Measurements from ENCODE around the gene DPP3. TPM values are rescaled to one million over a fixed set of nuclear protein-coding genes. Genes with fewer than 3 reads are reported as not detected.
A peak's percentile ranks its signal among the peaks of the same experiment; 100 is the strongest.
"Not testable (repeated sequence)": the region's sequence is repeated elsewhere in the genome, so short reads cannot be mapped to it uniquely, and the experiment has no call there.

The DPP3 gene, protein sequence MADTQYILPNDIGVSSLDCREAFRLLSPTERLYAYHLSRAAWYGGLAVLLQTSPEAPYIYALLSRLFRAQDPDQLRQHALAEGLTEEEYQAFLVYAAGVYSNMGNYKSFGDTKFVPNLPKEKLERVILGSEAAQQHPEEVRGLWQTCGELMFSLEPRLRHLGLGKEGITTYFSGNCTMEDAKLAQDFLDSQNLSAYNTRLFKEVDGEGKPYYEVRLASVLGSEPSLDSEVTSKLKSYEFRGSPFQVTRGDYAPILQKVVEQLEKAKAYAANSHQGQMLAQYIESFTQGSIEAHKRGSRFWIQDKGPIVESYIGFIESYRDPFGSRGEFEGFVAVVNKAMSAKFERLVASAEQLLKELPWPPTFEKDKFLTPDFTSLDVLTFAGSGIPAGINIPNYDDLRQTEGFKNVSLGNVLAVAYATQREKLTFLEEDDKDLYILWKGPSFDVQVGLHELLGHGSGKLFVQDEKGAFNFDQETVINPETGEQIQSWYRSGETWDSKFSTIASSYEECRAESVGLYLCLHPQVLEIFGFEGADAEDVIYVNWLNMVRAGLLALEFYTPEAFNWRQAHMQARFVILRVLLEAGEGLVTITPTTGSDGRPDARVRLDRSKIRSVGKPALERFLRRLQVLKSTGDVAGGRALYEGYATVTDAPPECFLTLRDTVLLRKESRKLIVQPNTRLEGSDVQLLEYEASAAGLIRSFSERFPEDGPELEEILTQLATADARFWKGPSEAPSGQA
- 10 to 100 TPM; 27.1 to 29.4 TPM for total RNA-seq
- long read RNA-seq, donor 1, partial matches to known transcripts = 6 of 13 reads
- long read RNA-seq, donor 1, other reads (novel, unspliced or antisense) = 2 of 13 reads
- long read RNA-seq, donor 2, transcript DPP3-211 (18 exons, 3,078 nt) = minor isoform, 25 of 106 reads
- long read RNA-seq, donor 2, transcript DPP3-209 (18 exons, 2,974 nt) = major isoform, 37 of 106 reads
- long read RNA-seq, donor 2, partial matches to known transcripts = 18 of 106 reads
- long read RNA-seq, donor 2, other reads (novel, unspliced or antisense) = 26 of 106 reads

DNA sequence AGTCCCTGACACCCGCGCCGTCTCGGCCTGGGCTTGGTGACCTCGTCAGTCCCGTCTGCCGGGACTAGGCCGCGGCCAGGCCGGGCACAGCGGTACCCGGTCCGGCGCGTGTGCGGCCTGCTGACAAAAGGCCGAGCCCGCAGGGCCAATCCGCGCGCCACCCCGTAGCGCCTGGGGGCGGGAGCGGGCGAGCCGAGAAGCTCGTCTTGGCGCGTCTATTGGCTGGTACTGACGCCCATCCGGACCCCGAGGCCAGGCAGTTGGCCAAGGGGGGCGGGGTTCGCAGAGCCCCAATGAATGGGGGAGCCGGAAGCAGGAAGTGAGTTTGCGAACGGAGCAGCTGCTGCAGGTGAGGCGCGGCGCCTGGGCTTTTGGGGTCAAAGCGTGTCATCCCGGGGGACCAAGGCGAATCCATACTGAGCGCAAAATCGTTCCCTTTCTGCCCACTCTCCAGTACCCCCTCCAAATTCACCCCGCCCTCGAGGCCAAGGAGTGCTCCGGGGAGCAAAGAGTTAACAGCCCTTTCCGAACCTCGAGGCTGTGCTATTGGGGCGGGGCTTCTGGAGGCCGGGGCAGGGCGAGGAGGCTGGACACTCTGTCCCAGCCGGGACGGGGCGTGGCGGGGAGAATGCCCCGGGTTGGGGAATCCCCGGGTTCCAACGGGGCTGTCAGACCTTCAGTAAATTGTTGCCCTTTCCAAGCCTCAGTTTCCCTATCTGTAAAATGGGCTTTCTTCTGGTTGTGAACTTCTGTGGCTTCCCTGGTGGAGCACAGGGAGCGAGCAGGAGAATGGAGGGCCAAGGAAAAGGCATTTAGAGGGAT lies at the start of gene DPP3:
DPP3 (plus strand) TSS at position 318 of the 822 bp plus-strand sequence. CDS start 1,767 bp downstream, outside the sequence.
- DNase-seq (ENCODE audit: low spot score) = peak; percentile 99
- intact Hi-C loops (cut with DNase I) = loop anchor here in 1 of 2 donors (2.0 kb wide), 1 partner anchor 182 kb away; no protein-coding TSS in a partner anchor

DNA sequence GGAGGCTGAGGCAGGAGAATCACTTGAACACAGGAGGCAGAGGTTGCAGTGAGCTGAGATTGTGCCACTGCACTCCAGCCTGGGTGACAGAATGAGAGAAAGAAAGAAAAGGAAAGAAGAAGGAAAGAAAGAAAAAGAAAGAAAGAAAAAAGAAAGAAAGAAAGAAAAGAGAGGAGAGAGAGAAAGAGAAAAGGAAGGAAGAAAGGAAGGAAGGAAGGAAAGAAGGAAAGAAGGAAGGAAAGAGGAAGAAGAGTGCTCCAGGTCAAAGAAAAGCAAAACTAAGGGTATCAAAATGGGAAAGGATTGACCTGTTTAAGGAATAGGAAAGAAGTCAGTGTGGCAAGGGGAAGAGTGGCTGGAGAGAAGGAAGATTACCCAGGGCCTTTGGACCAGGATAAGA lies 48.9 kb upstream of the DPP3 start:
- DNase-seq (ENCODE audit: low spot score); intact Hi-C loops (cut with DNase I): not testable (repeated sequence)

DNA sequence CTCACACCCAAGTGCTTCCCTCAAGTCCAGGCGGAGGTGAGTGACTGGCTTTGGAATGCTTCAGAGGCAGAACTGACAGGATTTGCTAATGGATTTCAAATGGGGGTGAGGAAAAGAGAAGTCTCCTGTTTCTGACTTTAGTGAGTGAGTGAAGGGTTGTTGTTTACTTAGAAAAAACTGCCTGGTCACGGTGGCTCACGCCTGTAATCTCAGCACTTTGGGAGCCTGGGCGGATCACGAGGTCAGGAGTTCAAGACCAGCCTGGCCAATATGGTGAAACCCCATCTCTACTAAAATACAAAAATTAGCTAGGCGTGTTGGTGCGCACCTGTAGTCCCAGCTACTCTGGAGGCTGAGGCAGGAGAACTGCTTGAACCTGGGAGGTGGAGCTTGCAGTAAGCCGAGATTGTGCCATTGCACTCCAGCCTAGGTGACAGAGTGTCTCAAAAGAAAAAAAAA lies 48.3 kb upstream of the DPP3 start:
- DNase-seq (ENCODE audit: low spot score); intact Hi-C loops (cut with DNase I): not testable (repeated sequence)

DNA sequence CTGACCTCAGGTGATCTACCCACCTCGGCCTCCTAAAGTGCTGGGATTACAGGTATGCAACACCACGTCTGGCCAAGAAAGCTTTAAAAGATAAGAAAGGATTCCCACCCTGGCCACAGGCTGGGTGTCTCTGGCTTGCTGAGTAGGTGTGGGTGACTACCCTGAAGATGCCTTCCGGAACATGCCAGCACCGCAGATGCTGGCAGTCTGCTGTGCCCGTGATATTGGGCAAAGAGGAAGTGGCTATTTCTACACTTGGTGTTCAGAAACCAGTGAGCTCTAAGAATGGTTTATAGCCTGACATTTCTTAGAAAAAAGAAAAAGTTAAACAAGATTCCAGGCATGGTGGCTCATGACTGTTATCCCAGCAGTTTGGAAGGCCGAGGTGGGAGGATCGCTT lies 47.6 kb upstream of the DPP3 start:
- no peak for DNase-seq (ENCODE audit: low spot score)
- intact Hi-C loops (cut with DNase I) = no loop called here

DNA sequence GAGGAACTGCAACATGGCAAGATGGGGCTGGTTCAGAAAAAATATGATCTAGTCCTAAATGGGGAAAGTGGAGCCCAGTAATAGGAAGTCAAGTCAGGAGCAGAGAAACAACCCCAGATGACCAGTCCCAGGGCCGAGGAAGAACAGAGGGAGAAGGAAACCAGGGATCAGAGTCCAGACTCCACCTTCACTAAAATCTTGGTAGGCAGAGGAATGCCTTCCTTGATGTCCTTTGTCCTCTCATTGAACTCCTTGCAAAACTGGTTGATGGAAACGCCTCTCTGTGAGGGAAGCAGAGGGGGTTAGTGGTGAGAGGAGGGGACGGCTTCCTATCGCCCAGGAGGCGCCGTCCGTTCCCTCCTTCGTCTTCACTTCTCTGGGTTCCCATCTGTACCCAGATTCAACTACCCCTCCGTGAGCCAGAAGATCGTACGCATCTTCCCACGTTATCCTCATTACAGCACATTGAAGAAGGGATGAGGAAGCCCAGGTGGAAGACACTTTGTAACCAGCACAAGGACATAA lies 42.2 kb upstream of the DPP3 start:
- intact Hi-C loops (cut with DNase I) = no loop called here
- DNase-seq (ENCODE audit: low spot score) = no peak

DNA sequence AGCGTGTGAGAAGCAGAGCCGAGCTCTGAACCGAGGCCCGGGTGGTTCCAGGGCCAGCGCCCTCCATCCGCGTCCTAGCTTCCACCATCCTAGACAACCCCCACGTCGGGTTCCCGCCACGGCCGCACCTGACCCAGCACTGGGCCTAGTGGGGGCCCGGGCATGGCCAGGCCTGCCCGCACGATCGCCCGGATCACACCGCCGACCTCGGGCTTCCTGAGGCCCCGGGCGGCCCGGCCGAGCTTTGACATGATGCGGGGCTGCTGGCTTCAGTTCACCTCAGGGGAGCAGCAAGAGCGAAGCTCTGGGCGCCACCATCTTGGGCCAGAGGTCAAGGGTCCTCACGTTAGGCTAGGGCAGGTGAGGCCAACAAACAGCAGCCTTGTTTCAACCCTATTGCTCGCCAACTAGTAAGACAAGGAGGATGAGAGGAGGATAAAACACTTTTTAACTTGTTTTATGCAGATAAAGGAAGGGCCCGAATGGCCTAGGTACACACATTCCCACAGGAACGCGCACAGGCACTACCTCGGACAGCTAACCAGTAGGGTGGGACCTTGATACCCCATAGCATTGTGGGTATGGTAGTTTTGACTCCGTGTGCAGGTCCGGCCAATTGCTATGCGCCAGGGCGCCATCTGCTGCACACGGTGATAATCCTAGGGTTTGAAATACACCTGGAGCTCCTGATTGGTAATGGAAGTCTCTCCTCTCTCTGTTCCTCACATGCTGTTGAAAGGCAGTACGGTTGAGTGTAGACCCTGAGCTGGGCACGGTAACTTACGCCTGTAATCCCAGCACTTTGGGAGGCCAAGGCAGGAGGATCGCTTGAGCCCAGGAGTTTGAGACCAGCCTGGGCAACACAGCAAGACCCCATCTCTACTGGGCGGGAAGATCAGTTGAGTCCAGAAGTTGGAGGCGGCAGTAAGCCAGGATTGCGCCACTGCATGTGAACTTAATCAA lies 41.4 kb upstream of the DPP3 start, which contains the start of gene MRPL11:
MRPL11 (minus strand) TSS at position 345 of the 963 bp plus-strand sequence; CDS start at position 251, 94 bp downstream.
- peak; percentile 95 for DNase-seq (ENCODE audit: low spot score)
- intact Hi-C loops (cut with DNase I) = no loop called here

DNA sequence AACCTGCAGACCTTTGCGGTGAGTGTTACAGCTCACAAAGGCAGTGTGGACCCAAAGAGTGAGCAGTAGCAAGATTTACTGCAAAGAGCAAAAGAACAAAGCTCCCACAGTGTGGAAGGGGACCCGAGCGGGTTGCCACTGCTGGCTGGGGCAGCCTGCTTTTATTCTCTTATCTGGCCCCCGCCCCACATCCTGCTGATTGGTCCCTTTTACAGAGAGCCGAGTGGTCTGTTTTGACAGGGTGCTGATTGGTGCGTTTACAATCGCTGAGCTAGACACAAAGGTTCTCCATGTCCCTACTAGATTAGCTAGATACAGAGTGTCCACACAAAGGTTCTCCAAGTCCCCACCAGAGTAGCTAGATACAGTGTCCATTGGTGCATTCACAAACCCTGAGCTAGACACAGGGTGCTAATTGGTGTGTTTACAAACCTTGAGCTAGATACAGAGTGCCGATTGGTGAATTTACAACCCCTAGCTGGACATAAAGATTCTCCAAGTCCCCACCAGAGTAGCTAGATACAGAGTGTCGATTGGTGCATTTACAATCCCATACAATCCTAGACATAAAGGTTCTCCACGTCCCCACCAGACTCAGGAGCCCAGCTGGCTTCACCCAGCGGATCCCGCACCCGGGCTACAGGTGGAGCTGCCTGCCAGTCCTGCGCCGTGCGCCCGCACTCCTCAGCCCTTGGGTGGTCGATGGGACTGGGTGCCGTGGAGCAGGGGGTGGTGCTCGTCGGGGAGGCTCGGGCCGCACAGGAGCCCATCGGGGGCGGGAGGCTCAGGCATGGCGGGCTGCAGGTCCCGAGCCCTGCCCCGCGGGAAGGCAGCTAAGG lies 39.9 kb upstream of the DPP3 start:
- intact Hi-C loops (cut with DNase I); DNase-seq (ENCODE audit: low spot score): not testable (repeated sequence)

DNA sequence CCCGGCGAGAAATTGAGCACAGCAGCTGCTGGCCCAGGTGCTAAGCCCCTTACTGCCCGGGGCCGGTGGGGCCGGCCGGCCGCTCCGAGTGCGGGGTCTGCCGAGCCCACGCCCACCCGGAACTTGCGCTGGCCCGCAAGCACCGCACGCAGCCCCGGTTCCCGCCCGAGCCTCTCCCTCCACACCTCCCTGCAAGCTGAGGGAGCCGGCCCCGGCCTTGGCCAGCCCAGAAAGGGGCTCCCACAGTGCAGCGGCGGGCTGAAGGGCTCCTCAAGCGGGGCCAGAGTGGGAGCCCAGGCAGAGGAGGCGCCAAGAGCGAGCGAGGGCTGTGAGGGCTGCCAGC lies 39.3 kb upstream of the DPP3 start:
- DNase-seq (ENCODE audit: low spot score); intact Hi-C loops (cut with DNase I): not testable (repeated sequence)

DNA sequence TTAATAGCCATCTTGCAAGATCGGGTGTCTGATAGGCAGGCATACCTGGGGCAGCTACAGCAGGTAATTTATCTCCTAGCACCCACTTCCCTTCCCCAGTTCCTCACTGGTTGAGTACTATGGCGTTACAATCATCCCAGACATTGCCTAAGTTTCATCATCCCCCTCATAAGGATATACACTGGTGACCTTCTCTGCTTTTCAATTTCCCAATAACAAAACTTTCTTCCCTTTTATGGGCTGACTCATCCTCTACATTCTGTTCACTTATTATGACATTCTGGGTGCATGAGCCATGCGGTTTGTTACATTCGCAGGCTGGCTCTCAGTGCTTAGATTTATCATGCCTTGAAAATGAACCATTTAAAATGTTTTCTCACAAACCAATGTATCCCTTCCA lies 36.6 kb upstream of the DPP3 start:
- intact Hi-C loops (cut with DNase I) = no loop called here

DNA sequence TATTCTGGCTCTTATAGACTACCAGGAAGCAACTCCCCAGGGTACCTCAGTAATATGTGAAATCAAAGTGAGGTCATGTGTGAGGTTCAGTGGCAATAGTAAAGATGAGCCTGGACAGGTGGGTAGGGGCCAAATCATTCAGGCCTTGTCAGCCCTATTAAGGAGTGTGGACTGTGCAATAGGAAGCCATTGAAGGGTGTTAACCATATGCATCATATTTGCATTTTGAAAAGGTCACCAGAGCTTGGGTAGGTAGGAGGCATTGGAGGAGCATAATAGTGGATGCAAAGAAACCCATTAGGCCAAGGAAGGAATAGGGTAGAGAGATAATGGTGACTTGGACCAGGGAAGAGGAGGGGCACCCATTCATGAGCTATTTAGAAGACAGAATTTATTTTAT lies 33.2 kb upstream of the DPP3 start:
- intact Hi-C loops (cut with DNase I) = no loop called here
- no peak for DNase-seq (ENCODE audit: low spot score)

More for the DNA sequence above, 36.6 kb upstream of the DPP3 start:
- no peak for DNase-seq (ENCODE audit: low spot score)

DNA sequence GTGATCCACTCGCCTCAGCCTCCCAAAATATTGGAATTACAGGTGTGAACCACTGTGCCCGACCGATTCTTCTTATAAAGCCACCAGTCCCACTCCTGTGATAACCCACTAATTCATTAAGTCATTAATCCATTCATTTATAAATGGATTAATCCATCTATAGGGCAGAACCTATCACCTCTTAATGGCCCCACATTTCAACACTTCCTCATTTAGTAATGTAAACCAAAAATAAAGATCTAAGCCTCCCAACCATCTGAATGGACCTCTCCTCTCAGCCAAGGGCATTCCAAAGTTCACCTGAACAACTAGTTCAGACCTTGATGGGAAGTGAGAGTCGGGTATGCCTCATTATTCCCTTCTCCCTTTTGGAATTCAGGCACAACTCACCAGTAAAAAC lies 31.7 kb upstream of the DPP3 start:
- intact Hi-C loops (cut with DNase I) = no loop called here
- DNase-seq (ENCODE audit: low spot score) = no peak

DNA sequence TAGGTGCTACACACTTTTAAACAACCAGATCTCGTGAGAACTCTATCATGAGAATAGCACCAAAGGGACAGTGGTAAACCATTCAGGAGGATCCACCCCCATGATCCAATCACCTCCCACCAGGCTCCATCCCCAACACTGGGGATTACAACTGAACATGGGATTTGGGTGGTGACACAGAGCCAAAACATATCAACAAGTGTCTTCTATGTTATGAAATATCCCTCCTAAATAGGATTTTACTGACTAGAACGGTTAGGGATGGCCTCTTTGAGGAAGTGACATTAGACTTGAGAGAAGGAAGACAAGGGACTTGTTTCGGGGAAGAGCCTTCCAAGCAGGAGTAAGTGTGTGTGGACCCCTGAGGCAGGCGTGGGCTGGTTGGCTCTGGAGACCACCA lies 29.7 kb upstream of the DPP3 start:
- DNase-seq (ENCODE audit: low spot score) = no peak
- intact Hi-C loops (cut with DNase I) = no loop called here

DNA sequence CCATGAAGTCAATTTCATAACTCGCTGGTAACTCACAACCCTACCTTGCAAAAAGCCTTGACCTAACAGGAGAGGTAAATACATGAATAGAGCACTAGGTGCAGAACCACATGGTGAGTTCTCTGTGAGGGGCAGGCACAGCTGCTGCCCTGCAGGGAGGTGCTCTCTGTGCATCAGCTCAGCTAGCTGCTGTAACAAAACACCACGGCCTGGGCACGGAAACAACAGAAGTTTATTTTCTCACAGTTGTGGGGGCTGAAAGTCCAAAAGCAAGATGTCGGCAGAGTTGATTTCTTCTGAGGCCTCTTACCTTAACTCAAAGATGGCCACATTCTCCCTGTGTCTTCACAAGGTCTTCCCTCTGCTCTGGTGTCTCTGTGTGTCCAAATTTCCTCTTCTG lies 28.6 kb upstream of the DPP3 start:
- intact Hi-C loops (cut with DNase I) = no loop called here
- DNase-seq (ENCODE audit: low spot score) = no peak

DNA sequence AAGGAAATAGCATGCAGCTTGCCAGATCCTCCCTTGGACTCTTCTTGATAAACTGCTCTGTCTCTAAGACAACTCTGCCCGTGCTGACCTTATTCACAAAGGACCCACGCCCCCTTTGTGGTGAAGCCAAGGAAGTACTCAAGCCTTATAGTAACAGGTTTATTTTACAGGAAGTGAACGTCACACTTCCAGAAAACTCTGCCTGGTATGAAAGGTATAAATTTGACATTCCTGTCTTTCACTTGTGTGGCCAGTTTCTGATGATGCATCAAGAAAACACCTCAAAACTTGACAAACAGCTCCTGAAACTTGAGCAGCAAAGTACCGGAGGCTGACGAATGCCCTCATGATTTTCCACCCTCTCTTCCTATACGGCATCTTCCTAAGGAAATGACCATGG lies 26.0 kb upstream of the DPP3 start:
- DNase-seq (ENCODE audit: low spot score) = no peak
- intact Hi-C loops (cut with DNase I) = no loop called here

DNA sequence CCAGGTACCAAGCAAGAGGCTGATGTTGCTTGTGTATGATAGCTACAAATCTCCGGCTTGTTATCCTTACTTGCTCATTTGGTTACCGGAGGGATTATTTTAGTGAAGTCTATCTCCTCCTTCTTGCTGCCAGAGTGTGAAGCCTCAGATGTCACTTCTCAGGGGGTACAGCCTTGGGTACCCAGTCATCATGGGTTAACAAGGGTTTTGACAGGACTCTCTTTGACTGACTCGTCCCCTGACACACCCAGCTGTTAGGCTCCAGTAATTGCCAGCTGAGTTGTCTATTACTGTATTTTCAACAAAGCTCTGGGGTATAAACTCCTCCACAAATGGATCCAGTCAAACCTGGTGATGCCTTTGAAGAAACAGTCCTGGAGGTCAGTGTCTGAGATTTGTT lies 25.4 kb upstream of the DPP3 start:
- no peak for DNase-seq (ENCODE audit: low spot score)
- intact Hi-C loops (cut with DNase I) = no loop called here

DNA sequence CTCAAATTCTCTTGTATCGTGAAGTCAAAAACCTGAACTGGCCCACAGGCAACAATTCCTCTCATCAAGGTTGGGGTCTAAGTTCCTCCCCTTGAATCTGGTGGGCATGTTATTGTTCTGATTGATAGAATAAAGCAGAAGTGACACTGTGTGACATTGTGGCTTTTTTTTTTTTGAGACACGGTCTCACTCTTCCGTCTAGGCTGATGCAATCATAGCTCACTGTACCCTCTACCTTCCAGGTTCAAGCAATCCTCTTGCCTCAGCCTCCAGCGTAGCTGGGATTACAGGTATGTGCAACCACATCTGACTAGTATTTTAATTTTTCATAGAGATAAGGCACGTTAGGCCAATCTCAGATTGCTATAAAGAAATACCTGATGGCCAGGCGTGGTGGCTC lies 22.4 kb upstream of the DPP3 start:
- no peak for DNase-seq (ENCODE audit: low spot score)
- intact Hi-C loops (cut with DNase I) = no loop called here

All from posterior vena cava (tissue), 2 donors.